Neural cell (in vitro differentiated cells): ENCODE results near the gene FRAT2. TPM values are rescaled to one million over a fixed set of nuclear protein-coding genes. Genes with fewer than 3 reads are reported as not detected.

Source experiments
- H2AFZ ChIP-seq: fragments of 200-600, 300-800 bp; sonication (generic), shearing (Covaris generic); 2 replicates; pipeline ENCODE4 v1.6.0; 2014; ENCODE audit warnings: low read depth, mild to moderate bottlenecking, antibody characterized with exemption, low read length, moderate library complexity
- H3F3A ChIP-seq: fragments of 200-600 bp; shearing (Covaris generic); 2 replicates; pipeline ENCODE4 v1.6.1; 2016; ENCODE audit warnings: mild to moderate bottlenecking, moderate library complexity, mixed read lengths, antibody characterized with exemption, low read length; ENCODE audit not compliant: insufficient read depth, poor library complexity, severe bottlenecking
- H3K27ac ChIP-seq: fragments of 200-600, 300-800 bp; sonication (generic), shearing (Covaris generic); 2 replicates; pipeline ENCODE4 v1.5.1; 2014; ENCODE audit warnings: mild to moderate bottlenecking, low read length, moderate library complexity
- H3K27me3 ChIP-seq: fragments of 300-800, 200-600 bp; sonication (generic), shearing (Covaris generic); 2 replicates; pipeline ENCODE4 v1.6.0; 2014; ENCODE audit warnings: mild to moderate bottlenecking, low read depth, low read length, moderate library complexity; ENCODE audit not compliant: insufficient read depth
- H3K36me3 ChIP-seq: fragments of 300-800, 200-600 bp; sonication (generic), shearing (Covaris generic); 2 replicates; pipeline ENCODE4 v1.5.1; 2014; ENCODE audit warnings: mild to moderate bottlenecking, antibody characterized with exemption, low read length, moderate library complexity; ENCODE audit not compliant: insufficient read depth
- H3K4me2 ChIP-seq: fragments of 300-800, 200-600 bp; sonication (generic), shearing (Covaris generic); 2 replicates; pipeline ENCODE4 v1.6.0; 2014; ENCODE audit warnings: mild to moderate bottlenecking, low read length
- H3K4me3 ChIP-seq: fragments of 300-800, 200-600 bp; sonication (generic), shearing (Covaris generic); 2 replicates; pipeline ENCODE4 v1.5.1; 2014; ENCODE audit warnings: mild to moderate bottlenecking, low read length, moderate library complexity
- H3K79me2 ChIP-seq: fragments of 200-600 bp; shearing (Covaris generic); replicated peaks from 2 replicates; pipeline ENCODE4 v1.6.0; 2014; ENCODE audit warnings: mild to moderate bottlenecking, low read length, moderate library complexity; ENCODE audit not compliant: insufficient read depth
- H3K9ac ChIP-seq: fragments of 300-800, 200-600 bp; sonication (generic), shearing (Covaris generic); 2 replicates; pipeline ENCODE4 v1.6.1; 2016; ENCODE audit warnings: mild to moderate bottlenecking, low read length, mixed read lengths
- H3K9me2 ChIP-seq: fragments of 200-600 bp; shearing (Covaris generic); 2 replicates; pipeline ENCODE4 v1.6.1; 2016; ENCODE audit warnings: mild to moderate bottlenecking, low read length, mixed read lengths; ENCODE audit not compliant: insufficient read depth
- H3K9me3 ChIP-seq: fragments of 200-600, 300-800 bp; sonication (generic), shearing (Covaris generic); 2 replicates; pipeline ENCODE4 v1.6.1; 2016; ENCODE audit warnings: mild to moderate bottlenecking, mixed run types, low read length, moderate library complexity, mixed read lengths
- H4K20me1 ChIP-seq: fragments of 200-600 bp; shearing (Covaris generic); 2 replicates; pipeline ENCODE4 v1.6.1; 2016; ENCODE audit warnings: mild to moderate bottlenecking, mixed run types; ENCODE audit not compliant: insufficient read depth
- EP300 ChIP-seq: fragments of 450-650 bp; conservative IDR thresholded peaks from 2 replicates; pipeline ENCODE4 v1.6.1; 2014; ENCODE audit warnings: antibody characterized with exemption, mild to moderate bottlenecking, moderate library complexity; ENCODE audit not compliant: poor library complexity, severe bottlenecking
- EZH2 ChIP-seq: fragments of 200-600, 300-800 bp; shearing (Covaris generic), sonication (generic); IDR thresholded peaks from 2 replicates; pipeline ENCODE4 v1.6.1; 2014; ENCODE audit warnings: antibody characterized with exemption, low read length, borderline replicate concordance, mild to moderate bottlenecking; ENCODE audit not compliant: insufficient read depth, poor library complexity, severe bottlenecking
- MXI1 ChIP-seq: fragments of 450-650 bp; conservative IDR thresholded peaks from 2 replicates; pipeline ENCODE4 v1.6.1; 2014; ENCODE audit warnings: antibody characterized with exemption, mild to moderate bottlenecking; ENCODE audit not compliant: poor library complexity, severe bottlenecking
- POLR2AphosphoS5 ChIP-seq: IDR thresholded peaks from 2 replicates; pipeline ENCODE4 v1.6.1; 2012
- RAD21 ChIP-seq: fragments of 450-650 bp; conservative IDR thresholded peaks from 2 replicates; pipeline ENCODE4 v1.6.1; 2014; ENCODE audit warnings: antibody characterized with exemption, mild to moderate bottlenecking, moderate library complexity
- SMC3 ChIP-seq: fragments of 450-650 bp; conservative IDR thresholded peaks from 2 replicates; pipeline ENCODE4 v1.6.1; 2014; ENCODE audit warnings: antibody characterized with exemption, mild to moderate bottlenecking, moderate library complexity; ENCODE audit not compliant: poor library complexity
- TAF1 ChIP-seq: IDR thresholded peaks from 2 replicates; pipeline ENCODE4 v1.6.1; 2012; ENCODE audit warnings: low read depth
- polyA plus RNA-seq: library from polyadenylated mRNA; depleted of rRNA; stranded (reverse); fragments of >200 nt; gene quantifications from 2 replicates; pipeline ENCODE4 v1.2.3, GENCODE V29; 2014
- TF ChIP-seq, protein P1 (sequence below): fragments of 450-650 bp; IDR thresholded peaks from 2 replicates; pipeline ENCODE4 v1.5.1; 2014; ENCODE audit warnings: antibody characterized with exemption, mild to moderate bottlenecking, moderate library complexity; ENCODE audit not compliant: poor library complexity, severe bottlenecking
- TF ChIP-seq, protein P2 (sequence below): IDR thresholded peaks from 2 replicates; pipeline ENCODE4 v1.6.1; 2012; ENCODE audit warnings: borderline replicate concordance

Gene FRAT2
- polyA plus RNA-seq, 1 donor from 2014 or later = 18.5 TPM

DNA sequence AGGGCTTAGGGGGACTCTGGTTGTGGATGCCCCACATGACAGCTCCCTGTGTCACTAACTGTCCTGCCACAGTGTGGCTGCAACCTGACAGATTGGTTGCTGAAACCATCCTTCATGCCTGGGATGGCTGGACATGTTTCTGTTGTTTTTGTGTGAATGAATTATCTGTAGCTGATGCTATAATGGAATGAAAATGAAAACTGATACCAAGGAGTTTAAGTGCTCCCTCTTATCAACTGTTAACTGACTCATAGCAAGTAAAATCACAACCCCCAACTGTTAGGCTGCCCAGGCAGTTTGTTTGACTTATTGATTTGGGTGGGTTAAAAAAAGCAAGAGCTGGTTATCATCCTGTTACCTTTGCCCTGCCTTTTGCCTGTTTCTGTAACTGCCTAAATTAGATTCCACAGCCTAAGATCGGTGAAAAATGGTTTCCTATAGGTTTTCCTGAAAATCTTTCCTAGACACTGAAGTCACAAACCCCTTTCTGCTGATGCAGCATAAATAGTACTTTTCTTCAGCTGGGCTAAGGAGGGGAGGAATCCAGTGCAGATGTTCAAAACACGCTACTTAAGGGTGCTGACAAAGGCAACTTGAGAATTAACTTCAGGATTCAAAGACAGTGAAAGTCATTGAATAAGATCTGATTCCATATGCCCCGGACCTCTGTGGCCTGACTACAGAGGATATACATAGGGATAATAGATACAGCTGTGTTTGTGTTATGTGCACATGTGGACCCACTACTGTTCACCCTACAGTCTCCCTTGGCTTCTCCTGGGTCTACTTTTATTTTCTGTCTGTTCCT is 5.7 kb downstream of the FRAT2 start:
- peaks cover 17% of the 10 kb centered on the region for H3K27me3 ChIP-seq
- no peak overlapping the region for H3K4me3 ChIP-seq
- H3K9ac ChIP-seq = no peak overlapping the region
- peaks cover 8% of the 10 kb centered on the region for H3F3A ChIP-seq
- H4K20me1 ChIP-seq = no peaks in the 10 kb centered on the region
- no peaks in the 10 kb centered on the region for H3K9me3 ChIP-seq
- H3K36me3 ChIP-seq = no peaks in the 10 kb centered on the region
- H2AFZ ChIP-seq = no peak overlapping the region
- no peak overlapping the region for H3K27ac ChIP-seq
- TF ChIP-seq EZH2 = no peak
- peaks cover 17% of the 10 kb centered on the region for H3K79me2 ChIP-seq
- H3K4me2 ChIP-seq = no peak overlapping the region
- H3K9me2 ChIP-seq = no peaks in the 10 kb centered on the region

DNA sequence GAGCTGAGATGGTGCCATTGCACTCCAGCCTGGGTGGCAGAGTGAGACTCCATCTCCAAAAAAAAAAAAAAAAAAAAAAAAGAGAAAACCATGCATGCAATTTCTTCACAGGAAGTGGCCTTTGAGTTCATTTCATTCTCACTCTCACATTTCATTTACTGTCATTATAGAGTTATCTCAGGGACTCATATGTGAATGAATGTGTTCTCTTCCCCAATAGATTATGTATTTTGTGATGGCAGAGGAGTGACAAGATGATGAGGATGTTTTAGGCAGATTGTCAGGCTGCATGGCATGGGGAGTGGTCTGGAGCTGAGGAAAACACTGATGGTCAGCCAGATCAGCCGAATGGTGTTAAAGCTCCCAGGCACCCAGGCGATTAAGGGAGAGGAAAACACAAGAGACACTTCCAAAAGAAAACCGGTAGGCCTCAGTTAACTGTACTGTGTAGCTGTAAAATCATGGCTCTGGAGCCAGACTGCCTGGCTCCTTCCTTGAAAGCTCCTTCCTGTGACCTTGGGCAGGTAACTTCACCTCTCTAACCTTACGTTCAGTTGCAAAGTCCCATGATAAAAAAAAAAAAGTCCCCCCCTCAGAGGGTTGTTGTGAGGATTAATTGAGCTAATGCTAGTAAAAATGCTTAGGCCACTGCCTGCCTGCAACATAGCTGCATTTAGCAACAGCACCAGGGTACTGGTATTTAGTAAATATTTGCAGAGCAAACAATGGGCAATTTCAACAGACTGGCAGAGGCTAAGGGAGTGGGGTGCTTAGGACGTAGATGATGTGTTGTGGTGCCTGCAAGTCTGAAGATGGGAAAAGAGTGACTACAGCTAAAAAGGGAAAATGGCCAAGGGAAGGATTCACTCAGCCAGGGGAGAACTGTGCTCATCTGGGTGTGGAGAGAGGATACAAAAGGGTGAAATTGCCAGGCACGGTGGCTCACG is 6.9 kb downstream of the FRAT2 start:
- no peaks in the 10 kb centered on the region for H4K20me1 ChIP-seq
- H3K9me2 ChIP-seq = no peaks in the 10 kb centered on the region
- peaks cover 8% of the 10 kb centered on the region for H3F3A ChIP-seq
- H3K36me3 ChIP-seq = no peaks in the 10 kb centered on the region
- H3K79me2 ChIP-seq = peaks cover 16% of the 10 kb centered on the region
- no peak overlapping the region for H3K4me3 ChIP-seq
- H3K27ac ChIP-seq = no peak overlapping the region
- H3K4me2 ChIP-seq = no peak overlapping the region
- no peak for TF ChIP-seq TAF1
- no peak for TF ChIP-seq EP300
- TF ChIP-seq POLR2AphosphoS5 = no peak
- TF ChIP-seq, protein P1, sequence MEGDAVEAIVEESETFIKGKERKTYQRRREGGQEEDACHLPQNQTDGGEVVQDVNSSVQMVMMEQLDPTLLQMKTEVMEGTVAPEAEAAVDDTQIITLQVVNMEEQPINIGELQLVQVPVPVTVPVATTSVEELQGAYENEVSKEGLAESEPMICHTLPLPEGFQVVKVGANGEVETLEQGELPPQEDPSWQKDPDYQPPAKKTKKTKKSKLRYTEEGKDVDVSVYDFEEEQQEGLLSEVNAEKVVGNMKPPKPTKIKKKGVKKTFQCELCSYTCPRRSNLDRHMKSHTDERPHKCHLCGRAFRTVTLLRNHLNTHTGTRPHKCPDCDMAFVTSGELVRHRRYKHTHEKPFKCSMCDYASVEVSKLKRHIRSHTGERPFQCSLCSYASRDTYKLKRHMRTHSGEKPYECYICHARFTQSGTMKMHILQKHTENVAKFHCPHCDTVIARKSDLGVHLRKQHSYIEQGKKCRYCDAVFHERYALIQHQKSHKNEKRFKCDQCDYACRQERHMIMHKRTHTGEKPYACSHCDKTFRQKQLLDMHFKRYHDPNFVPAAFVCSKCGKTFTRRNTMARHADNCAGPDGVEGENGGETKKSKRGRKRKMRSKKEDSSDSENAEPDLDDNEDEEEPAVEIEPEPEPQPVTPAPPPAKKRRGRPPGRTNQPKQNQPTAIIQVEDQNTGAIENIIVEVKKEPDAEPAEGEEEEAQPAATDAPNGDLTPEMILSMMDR = no peak
- no peak for TF ChIP-seq SMC3
- no peak for TF ChIP-seq RAD21
- TF ChIP-seq, protein P2, sequence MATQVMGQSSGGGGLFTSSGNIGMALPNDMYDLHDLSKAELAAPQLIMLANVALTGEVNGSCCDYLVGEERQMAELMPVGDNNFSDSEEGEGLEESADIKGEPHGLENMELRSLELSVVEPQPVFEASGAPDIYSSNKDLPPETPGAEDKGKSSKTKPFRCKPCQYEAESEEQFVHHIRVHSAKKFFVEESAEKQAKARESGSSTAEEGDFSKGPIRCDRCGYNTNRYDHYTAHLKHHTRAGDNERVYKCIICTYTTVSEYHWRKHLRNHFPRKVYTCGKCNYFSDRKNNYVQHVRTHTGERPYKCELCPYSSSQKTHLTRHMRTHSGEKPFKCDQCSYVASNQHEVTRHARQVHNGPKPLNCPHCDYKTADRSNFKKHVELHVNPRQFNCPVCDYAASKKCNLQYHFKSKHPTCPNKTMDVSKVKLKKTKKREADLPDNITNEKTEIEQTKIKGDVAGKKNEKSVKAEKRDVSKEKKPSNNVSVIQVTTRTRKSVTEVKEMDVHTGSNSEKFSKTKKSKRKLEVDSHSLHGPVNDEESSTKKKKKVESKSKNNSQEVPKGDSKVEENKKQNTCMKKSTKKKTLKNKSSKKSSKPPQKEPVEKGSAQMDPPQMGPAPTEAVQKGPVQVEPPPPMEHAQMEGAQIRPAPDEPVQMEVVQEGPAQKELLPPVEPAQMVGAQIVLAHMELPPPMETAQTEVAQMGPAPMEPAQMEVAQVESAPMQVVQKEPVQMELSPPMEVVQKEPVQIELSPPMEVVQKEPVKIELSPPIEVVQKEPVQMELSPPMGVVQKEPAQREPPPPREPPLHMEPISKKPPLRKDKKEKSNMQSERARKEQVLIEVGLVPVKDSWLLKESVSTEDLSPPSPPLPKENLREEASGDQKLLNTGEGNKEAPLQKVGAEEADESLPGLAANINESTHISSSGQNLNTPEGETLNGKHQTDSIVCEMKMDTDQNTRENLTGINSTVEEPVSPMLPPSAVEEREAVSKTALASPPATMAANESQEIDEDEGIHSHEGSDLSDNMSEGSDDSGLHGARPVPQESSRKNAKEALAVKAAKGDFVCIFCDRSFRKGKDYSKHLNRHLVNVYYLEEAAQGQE = no peak
- TF ChIP-seq EZH2 = no peak
- TF ChIP-seq MXI1 = no peak
- no peak overlapping the region for H2AFZ ChIP-seq
- peaks cover 15% of the 10 kb centered on the region for H3K27me3 ChIP-seq
- no peak overlapping the region for H3K9ac ChIP-seq
- H3K9me3 ChIP-seq = no peaks in the 10 kb centered on the region
